HG02885 (cell line): ENCODE data around the gene FCRL6.

ENCODE experiments used
- ATAC-seq: cut with Tn5 transposase; IDR thresholded peaks from one replicate; pipeline ENCODE4 v1.9.1; 2021; ENCODE audit warnings: mild to moderate bottlenecking; ENCODE audit not compliant: unreplicated experiment, poor library complexity

Gene FCRL6

GRCh38 chr1:159831412-159832141 is 29.4 kb downstream of the FCRL6 start:
- no peak for ATAC-seq

- no peak for ATAC-seq
Observed at GRCh38 chr1:159832309-159832708, 30.1 kb downstream of the FCRL6 start.

GRCh38 chr1:159835356-159835755 is 33.2 kb downstream of the FCRL6 start:
- ATAC-seq: no peak

GRCh38 chr1:159835862-159836525 is 33.8 kb downstream of the FCRL6 start:
- ATAC-seq: no peak

GRCh38 chr1:159838715-159839114 is 36.6 kb downstream of the FCRL6 start:
- peak; percentile 63 for ATAC-seq

GRCh38 chr1:159839116-159839849 is 37.1 kb downstream of the FCRL6 start:
- peak; percentile 69 for ATAC-seq

DNA sequence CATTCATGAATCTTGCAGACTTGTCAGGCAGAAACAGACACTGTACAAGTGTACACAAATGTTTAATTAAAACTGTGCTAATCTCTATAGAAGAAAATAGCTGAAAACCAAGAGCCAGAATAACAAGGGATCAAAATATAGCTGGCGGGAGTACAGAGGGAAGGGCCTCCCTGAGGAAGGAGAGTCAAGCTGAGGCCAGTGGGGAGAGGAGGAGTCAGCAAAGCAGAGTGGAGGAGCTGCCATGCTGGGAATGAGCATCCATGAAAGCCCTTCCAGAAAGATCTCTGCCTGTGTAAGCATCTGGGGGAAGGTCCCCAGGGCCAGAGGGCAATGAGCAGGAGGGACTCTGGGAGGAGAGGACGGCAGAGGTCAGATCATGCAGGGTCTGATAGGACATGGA is 39.6 kb downstream of the FCRL6 start:
- no peak for ATAC-seq

DNA sequence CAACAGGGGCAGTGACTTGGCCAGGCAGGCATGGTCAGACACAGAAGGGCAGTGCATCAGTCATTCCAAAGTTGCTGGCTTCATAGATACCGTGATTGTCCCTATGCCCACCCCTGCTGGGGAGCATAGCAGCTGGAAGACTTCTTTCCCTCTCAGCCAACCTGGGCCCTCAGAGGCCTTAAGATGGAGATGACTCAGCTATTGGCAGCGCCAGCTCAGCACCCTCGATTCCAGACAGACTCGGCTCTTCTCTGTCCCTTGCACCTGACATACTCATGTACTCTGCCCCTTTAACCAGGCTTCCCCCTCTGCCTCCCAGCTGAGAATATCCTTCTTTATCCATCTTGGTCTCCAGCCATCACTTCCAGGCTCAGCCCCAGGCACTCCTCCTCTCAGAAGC is 41.3 kb downstream of the FCRL6 start:
- ATAC-seq: no peak

DNA sequence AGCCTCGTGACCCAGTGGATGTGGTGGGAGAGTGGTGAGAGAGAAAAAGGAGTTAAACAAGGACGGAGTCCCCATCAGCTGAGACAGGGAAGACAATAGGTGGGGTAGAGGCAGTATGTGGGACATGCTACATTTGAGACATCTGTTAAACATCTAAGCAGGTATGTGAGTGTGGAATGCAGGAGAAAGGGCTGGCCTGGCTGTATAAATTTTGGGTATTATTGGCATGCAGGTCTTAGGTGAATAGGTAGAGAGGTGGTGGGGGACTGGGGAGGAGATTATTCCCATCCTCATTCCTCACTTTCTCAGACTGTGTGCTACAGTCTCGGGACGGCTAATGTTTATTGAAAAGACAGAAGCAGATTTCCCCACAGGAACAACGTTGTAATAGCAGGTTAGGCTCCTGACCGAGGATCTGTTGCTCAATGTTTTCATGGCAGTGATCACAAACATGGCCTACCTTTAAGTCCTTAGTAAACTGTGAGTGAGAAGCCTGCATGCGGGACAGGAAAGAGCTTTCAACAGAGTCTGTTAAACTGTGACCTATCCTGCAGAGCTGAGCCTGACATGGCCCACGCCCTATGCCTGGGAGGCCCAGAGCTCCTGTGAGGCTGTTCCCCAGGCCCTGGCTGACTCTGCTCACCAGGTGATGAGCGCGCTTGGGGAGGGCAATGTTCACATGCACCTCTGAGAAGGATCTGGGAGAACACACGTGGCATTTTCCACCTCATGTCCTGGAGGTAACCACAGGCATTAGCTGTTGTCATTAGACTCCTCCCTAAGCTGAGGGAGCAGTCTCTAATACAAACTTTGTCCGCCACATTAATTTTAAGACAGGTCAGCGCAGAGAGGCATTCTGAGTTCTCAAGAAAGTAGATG is 43.8 kb downstream of the FCRL6 start:
- no peak for ATAC-seq

GRCh38 chr1:159847231-159847630 is 45.1 kb downstream of the FCRL6 start:
- ATAC-seq: no peak

DNA sequence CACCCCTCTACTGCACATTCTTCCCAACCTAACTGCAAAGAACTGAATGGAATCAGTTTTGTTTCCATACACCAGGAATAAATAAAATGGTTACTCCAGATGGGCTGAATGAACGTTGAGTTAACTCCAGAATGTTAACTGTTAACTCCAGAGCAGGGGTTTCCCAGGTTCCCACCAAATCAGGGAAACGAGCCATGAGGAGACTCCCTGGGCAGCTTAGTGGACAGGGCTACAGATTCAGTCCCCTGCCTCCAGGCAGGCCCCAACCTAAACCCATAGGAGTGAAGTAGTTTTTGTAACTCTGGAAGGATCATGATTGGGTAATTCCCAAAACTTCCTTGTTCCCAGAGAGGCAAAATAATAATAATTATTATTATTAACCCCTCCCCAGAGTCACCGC is 46.2 kb downstream of the FCRL6 start:
- no peak for ATAC-seq

DNA sequence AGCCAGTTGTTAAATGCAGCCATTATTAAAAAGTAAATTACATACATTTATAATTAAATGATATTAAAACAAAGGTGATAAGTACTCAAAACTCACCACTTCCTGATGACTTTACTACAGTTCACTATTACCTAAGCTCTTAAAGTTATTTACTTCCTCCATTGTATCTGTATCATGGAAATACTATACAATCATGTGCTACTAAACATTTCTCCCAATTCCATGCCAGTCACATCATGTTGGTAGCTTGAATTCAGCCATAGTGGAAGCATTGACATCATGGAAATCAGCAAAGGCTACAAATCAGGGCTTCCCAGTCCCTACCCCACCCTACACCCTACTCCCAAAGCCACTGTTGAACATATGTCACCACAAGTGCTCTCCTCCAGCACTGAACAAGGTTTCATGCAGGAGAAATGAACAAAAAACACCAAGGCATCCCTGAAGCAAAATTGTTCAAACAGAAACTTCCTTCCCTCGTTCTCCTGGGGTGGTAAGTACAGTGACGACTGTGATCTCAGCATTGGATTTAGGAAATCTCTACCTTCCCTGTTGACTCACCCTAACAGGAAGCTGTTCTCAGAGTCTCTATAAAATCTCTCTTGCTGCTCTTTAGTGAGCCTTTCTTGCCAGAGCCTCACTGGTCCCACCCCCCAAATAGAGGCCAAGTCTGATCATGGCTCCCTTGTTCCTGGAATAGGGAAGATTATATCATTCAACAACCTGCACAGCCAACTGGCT is 47.6 kb downstream of the FCRL6 start:
- ATAC-seq: no peak

DNA sequence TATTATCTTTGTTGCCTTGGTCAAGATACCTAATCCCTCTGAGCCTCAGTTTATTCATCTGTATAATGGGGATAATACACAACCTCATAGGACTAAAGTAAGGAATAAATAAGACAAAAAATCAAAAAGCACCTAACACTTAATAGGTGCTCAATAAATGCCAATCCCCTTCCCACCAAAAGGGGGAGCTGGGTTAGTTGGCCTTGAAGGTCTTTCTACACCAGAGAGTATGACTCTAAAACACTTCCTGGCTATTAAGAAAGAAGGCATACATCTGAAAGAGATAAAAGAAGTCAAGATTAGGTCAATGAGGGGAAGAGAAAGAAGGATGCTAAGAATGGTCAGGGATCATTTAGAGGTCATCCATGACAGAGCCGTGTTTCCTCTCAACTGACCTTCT is 49.2 kb downstream of the FCRL6 start:
- no peak for ATAC-seq

DNA sequence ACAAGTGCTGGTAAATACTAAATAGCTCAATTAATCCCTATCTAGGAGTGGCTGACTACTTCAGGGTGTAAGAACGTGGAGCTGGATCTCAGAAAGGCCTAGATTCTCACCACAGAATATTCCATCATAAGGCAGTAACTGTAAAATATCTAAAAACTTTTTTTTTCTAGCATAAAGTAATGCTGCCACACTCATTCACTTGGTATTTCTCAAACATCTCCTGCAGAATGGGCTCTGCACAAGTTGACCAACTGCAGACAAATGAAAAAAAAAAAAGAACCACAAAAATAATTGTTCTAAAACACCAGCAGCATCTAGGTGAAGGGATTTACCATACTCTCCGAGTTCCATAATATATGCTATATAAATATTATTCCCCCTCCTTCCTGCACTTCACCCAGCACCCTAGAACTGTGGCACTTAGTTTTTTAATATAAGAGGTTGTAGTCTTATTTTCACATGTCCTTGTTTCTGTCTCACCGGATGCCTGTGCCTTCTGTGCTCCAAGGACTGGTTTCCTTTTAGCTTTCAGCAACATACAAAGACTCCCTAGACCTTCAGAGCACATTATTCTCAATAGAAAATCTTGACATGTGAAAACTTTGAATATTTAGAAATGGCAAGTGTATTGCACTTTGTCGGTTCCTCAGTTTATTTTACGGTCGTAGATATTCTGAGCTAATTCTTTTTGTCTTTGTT is 51.4 kb downstream of the FCRL6 start:
- no peak for ATAC-seq

GRCh38 chr1:159854116-159854692 is 52.0 kb downstream of the FCRL6 start:
- ATAC-seq: peak; percentile 23

- peak; percentile 93 for ATAC-seq
Observed at GRCh38 chr1:159854693-159855192, 52.6 kb downstream of the FCRL6 start.

GRCh38 chr1:159855709-159856108 is 53.5 kb downstream of the FCRL6 start:
- ATAC-seq: no peak

DNA sequence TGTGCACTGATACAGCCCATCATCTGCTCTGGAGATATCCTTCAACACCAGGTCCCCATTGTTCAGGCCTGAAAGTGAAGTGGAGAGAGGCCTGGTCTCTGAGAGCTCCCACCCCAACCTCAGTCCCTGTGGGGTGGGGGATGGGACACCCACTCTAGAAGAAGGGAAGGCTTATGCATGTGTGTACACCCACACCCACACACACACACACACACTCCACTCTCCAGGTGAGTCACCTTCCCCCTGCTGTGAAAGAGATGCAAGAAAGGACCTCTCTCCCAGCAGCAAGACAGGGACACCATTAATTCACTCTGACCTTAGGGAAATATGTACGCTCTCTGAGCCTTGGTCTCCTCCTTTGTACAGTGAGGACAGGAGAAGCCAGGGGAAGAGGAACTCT is 54.4 kb downstream of the FCRL6 start:
- ATAC-seq: no peak

- ATAC-seq: no peak
Observed at GRCh38 chr1:159857889-159858288, 55.7 kb downstream of the FCRL6 start.
